ENCODE measurements around the gene NRCAM. TPM values are rescaled to one million over a fixed set of nuclear protein-coding genes. Genes with fewer than 3 reads are reported as not detected.

Gene NRCAM
- total and polyA plus RNA-seq, 4 donors = 0.17 to 3.2 (median 0.64) TPM

GRCh38 chr7:108284349-108285002 is 171.8 kb downstream of the NRCAM start:
- no peak for DNase-seq (ENCODE audit: low spot score)
- 77% methylated on average over 6 of the region's 6 CpGs for WGBS
- Histone ChIP-seq H3K27ac (ENCODE audit: low read depth in 1 of 2, low read length in 2 of 2) (no peak overlapping the region), H3K27me3 (ENCODE audit: control insufficient read depth in 4 of 4, insufficient read depth in 4 of 4, low read length in 3 of 4) (peaks cover 0 to 3% (median 0%) of the 10 kb centered on the region in 4 donors), H3K4me3 (ENCODE audit: low read depth in 1 of 3, low read length in 3 of 3) (no peak overlapping the region), H3K36me3 (ENCODE audit: control insufficient read depth in 4 of 4, insufficient read depth in 3 of 4, low read depth in 1 of 4, low read length in 3 of 4) (no peaks in the 10 kb centered on the region), H3K9ac (ENCODE audit: low read depth in 1 of 2, low read length in 2 of 2) (no peak overlapping the region), H3K9me3 (ENCODE audit: control insufficient read depth in 4 of 4, low read length in 3 of 4) (no peaks in the 10 kb centered on the region), H3K4me1 (ENCODE audit: control insufficient read depth in 4 of 4, insufficient read depth in 4 of 4, low read length in 3 of 4) (peaks cover 0 to 2% (median 0%) of the 10 kb centered on the region in 4 donors)
- no peak for TF ChIP-seq REST (IDR thresholded peaks at IDR 0.05)
- no peak for TF ChIP-seq ATF3 (IDR thresholded peaks at IDR 0.05)
- no peak for TF ChIP-seq YY1 (IDR thresholded peaks at IDR 0.05)
- TF ChIP-seq RXRA (IDR thresholded peaks at IDR 0.05) = no peak
- TF ChIP-seq FOXA2 (IDR thresholded peaks at IDR 0.05) = no peak
- TF ChIP-seq SP1 (IDR thresholded peaks at IDR 0.05) = no peak
- TF ChIP-seq EGR1 (IDR thresholded peaks at IDR 0.05; ENCODE audit: low read depth in 2 of 2) = no peak
- TF ChIP-seq HNF4A (conservative IDR thresholded peaks at IDR 0.05) = no peak
- TF ChIP-seq FOXA1 (IDR thresholded peaks at IDR 0.05) = no peak
- TF ChIP-seq HNF4G (IDR thresholded peaks at IDR 0.05) = no peak
- no peak for TF ChIP-seq MAX (IDR thresholded peaks at IDR 0.05)
- no peak for TF ChIP-seq NR2F2 (IDR thresholded peaks at IDR 0.05)
- TF ChIP-seq CTCF (IDR thresholded peaks at IDR 0.05; ENCODE audit: low read depth, low read length, missing input control) = no peak
- TF ChIP-seq TAF1 (conservative IDR thresholded peaks at IDR 0.05) = no peak
- TF ChIP-seq, protein P1, sequence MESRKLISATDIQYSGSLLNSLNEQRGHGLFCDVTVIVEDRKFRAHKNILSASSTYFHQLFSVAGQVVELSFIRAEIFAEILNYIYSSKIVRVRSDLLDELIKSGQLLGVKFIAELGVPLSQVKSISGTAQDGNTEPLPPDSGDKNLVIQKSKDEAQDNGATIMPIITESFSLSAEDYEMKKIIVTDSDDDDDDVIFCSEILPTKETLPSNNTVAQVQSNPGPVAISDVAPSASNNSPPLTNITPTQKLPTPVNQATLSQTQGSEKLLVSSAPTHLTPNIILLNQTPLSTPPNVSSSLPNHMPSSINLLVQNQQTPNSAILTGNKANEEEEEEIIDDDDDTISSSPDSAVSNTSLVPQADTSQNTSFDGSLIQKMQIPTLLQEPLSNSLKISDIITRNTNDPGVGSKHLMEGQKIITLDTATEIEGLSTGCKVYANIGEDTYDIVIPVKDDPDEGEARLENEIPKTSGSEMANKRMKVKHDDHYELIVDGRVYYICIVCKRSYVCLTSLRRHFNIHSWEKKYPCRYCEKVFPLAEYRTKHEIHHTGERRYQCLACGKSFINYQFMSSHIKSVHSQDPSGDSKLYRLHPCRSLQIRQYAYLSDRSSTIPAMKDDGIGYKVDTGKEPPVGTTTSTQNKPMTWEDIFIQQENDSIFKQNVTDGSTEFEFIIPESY (IDR thresholded peaks at IDR 0.05) = no peak
- TF ChIP-seq RAD21 (IDR thresholded peaks at IDR 0.05) = no peak
- no peak for TF ChIP-seq GABPA (IDR thresholded peaks at IDR 0.05 in 1 of 2, conservative IDR thresholded peaks at IDR 0.05 in 1 of 2)

Data from liver (tissue), 9 donors.